Measurements from ENCODE around the gene UBE2S.
A peak's percentile ranks its signal among the peaks of the same experiment; 100 is the strongest.

Gene UBE2S

DNA sequence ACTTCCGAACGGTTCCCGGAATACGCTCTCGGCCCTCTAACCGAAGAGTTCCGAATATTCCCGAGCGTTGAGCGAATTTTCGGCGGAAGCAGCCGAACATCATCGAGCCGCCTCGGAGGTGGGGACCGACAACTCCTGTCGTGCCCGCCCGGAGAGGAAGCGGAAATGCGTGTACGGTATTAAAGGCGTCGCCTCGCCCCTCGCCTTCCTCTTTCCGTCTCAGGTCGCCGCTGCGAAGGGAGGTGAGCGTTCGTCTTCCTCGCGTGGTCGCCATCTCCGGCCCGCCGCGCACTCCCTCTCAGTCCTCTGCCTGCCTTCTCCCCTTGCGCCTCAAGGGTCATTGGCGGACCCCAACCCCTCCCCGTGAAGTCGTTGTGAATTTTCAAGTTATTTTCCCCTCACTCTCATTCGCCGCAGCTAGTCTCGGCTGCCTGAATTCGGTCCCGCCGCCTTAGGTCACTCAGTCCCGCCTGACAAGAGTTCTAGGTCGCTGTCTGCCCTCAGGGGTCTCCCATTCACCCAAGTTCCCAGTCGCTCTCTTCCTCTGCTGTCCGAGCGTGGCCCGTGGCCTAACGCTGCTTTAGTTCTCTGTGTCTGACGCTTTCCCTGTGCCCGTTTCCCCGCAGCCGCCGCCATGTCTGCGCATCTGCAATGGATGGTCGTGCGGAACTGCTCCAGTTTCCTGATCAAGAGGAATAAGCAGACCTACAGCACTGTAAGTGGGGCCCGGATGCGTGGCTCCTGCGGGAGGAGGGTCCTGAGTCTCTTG is 21.7 kb downstream of the UBE2S start, which contains the start of gene RPL28:
RPL28 (plus strand) TSS at position 209 of the 769 bp plus-strand sequence; CDS start at position 635, 426 bp downstream.
- Histone ChIP-seq H3K4me3 (ENCODE audit: low read depth in 1 of 2, low read length in 1 of 2) (peak within 1 kb of the TSS; percentile 78 to 100), H3K36me3 (peaks cover 37% of the 10 kb centered on the region), H3K9me3 (no peaks in the 10 kb centered on the region), H3K27me3 (peaks cover 21% of the 10 kb centered on the region), H3K27ac (peak within 1 kb of the TSS; percentile 88), H3K4me1 (ENCODE audit: control insufficient read depth in 1 of 2, insufficient read depth in 1 of 2, low read depth in 1 of 2, low read length in 1 of 2) (peaks cover 43 to 47% of the 10 kb centered on the region in 2 experiments)
- TF ChIP-seq, protein P1, sequence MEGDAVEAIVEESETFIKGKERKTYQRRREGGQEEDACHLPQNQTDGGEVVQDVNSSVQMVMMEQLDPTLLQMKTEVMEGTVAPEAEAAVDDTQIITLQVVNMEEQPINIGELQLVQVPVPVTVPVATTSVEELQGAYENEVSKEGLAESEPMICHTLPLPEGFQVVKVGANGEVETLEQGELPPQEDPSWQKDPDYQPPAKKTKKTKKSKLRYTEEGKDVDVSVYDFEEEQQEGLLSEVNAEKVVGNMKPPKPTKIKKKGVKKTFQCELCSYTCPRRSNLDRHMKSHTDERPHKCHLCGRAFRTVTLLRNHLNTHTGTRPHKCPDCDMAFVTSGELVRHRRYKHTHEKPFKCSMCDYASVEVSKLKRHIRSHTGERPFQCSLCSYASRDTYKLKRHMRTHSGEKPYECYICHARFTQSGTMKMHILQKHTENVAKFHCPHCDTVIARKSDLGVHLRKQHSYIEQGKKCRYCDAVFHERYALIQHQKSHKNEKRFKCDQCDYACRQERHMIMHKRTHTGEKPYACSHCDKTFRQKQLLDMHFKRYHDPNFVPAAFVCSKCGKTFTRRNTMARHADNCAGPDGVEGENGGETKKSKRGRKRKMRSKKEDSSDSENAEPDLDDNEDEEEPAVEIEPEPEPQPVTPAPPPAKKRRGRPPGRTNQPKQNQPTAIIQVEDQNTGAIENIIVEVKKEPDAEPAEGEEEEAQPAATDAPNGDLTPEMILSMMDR (IDR thresholded peaks at IDR 0.05), result peak; percentile 46

DNA sequence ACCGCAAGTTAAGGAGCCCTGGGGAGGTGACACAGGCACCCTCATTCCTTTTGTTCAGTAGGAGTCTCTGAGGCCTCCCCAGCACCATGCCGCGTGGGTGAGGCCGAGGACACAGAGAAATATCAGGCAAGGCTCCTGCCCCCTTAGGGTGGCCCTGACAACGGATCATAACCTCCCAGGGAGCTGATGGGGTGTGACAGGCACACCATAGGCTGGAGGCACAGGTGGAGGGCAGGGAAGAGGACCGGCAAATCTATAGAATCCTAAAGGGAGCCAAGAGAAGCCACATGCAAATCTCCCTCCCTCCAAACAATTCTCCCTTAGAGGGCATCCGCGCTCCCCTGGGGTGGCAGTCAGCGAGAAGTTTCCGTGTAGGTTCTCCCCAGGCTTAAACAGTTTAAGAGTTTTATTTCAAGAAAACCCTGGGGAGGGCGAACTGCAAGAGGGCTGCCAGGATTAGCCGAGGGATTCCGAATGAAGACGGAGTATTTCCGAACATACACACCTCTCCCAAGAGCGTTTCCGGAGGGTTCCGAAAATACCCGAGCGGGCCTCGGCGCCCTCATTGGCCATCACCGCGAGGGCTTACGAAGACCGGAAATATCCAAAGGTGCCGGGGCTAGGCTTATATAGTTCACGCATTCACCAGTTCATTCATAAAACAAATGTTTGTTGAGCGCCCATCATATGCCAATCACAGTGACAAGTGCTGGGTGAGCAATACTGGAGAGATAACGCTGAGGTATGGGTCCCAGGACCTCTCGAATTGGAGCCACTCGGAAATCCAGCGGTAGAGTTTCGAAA is 22.5 kb downstream of the UBE2S start:
- Histone ChIP-seq H3K27ac (peak overlapping the region; percentile 88), H3K4me1 (ENCODE audit: control insufficient read depth in 1 of 2, insufficient read depth in 1 of 2, low read depth in 1 of 2, low read length in 1 of 2) (peaks cover 43 to 47% of the 10 kb centered on the region in 2 experiments), H3K4me3 (ENCODE audit: low read depth in 1 of 2, low read length in 1 of 2) (peak overlapping the region; percentile 78 to 100), H3K36me3 (peaks cover 30% of the 10 kb centered on the region), H3K9me3 (no peaks in the 10 kb centered on the region), H3K27me3 (peaks cover 21% of the 10 kb centered on the region)
- TF ChIP-seq, protein P1 (IDR thresholded peaks at IDR 0.05), result no peak

DNA sequence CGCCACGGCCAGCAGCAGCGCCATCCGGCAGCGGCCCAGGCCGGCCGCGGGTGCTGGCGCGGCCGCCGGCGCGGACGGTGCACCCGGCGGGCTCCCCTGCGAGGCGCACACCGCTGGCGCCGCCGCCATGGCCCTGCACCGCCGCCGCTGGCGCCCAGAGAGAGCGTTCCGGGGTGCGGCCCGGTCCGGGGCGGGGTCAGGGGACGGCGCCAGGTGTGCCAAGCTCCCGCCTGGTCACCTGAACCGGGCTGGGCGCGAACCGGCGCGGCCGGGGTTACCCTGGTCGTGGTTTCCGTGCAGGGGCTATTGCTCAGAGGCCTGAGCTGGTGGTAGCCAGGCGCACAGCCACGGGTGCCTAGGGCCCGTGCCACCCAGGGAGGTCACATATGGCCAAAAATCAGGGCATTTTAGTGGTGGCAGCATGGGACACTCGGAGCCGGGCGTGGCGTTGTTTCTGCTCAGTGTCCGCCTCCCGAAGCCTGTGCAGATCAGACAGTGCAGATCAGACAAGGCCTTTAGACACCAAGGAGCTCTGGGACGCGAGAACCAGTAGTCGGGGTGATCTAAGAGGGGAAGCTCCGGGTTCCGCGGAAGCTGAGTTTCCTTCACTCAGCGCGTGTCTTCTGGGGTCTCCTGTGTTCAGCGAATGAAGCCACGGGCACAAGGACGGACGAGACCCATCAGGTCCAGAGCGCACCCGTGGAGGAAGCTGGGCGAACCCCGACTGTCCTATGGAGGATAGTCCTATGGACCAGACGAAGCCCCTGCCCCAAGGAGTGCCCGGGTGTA is 23.3 kb downstream of the UBE2S start, which contains the start of gene TMEM238:
TMEM238 (minus strand) TSS at position 162 of the 789 bp plus-strand sequence; CDS start at position 129, 33 bp downstream.
- H3K4me1 ChIP-seq (ENCODE audit: control insufficient read depth in 1 of 2, insufficient read depth in 1 of 2, low read depth in 1 of 2, low read length in 1 of 2), result peaks cover 43 to 47% of the 10 kb centered on the region in 2 experiments
- H3K27ac ChIP-seq, result peak within 1 kb of the TSS; percentile 88
- TF ChIP-seq, protein P1 (IDR thresholded peaks at IDR 0.05), result no peak

DNA sequence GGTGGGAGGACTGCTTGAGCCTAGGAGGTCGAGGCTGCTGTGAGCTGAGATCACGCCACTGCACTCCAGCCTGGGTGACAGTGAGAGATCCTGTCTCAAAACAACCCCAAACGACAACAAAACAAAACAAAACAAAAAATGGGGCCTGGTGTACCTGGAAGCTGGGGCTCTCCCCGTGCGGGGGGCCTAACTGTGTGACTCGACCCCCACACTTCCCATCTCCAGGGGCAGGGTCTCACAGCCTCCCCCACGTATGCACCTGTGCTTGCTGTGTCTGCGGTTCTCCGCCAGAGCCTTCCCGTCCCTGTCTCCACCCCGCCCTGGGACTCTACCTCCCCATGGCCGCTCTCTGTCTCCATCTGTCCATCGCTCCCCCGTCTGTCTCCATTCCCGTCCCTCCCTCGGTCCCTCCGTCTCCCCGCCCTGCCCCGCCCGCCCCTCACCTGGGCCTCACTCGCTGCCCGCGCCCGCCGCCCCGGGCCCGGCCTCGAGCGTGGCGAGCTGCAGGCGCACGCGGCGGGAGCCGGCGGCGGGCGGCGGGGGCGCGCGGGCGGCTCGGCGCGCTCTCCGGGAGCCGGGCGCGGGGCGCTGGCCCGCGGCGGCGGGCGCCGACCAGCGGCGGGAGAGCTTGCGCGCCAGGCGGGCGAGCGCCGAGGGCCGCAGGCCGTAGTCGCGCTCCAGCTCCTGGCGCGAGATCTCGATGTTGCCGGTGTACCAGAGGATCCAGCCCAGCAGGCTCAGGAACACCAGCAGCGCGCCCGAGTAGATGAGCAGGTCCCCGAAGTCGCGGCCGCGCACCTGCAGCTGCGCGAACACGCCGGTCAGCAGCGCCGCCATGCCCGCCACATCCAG is 24.1 kb downstream of the UBE2S start:
- Histone ChIP-seq H3K4me1 (ENCODE audit: control insufficient read depth in 1 of 2, insufficient read depth in 1 of 2, low read depth in 1 of 2, low read length in 1 of 2) (peaks cover 42 to 44% of the 10 kb centered on the region in 2 experiments), H3K4me3 (ENCODE audit: low read depth in 1 of 2, low read length in 1 of 2) (peak overlapping the region; percentile 78 to 100), H3K36me3 (peaks cover 14% of the 10 kb centered on the region), H3K9me3 (no peaks in the 10 kb centered on the region), H3K27ac (peak overlapping the region; percentile 88), H3K27me3 (peaks cover 32% of the 10 kb centered on the region)
- TF ChIP-seq, protein P1 (IDR thresholded peaks at IDR 0.05), result no peak

More for the DNA sequence above, 23.3 kb downstream of the UBE2S start, which contains the start of gene TMEM238:
- H3K9me3 ChIP-seq, result no peaks in the 10 kb centered on the region
- H3K4me3 ChIP-seq (ENCODE audit: low read depth in 1 of 2, low read length in 1 of 2), result peak within 1 kb of the TSS; percentile 78 to 100
- H3K36me3 ChIP-seq, result peaks cover 22% of the 10 kb centered on the region
- H3K27me3 ChIP-seq, result peaks cover 24% of the 10 kb centered on the region

Data from neutrophil (primary cell).